Measurements from ENCODE around the gene NLN.

- no peak for TF ChIP-seq CTCF (conservative IDR thresholded peaks at IDR 0.05; ENCODE audit: low read length)
- TF ChIP-seq EZH2phosphoT487 (IDR thresholded peaks at IDR 0.05; ENCODE audit: borderline replicate concordance) = no peak
Measured at GRCh38 chr5:65672796-65673195, 49.2 kb upstream of the NLN start.
